CD14-positive monocyte (primary cell): ENCODE data around the gene ERC1. TPM values are rescaled to one million over a fixed set of nuclear protein-coding genes. Genes with fewer than 3 reads are reported as not detected.
"Not testable (repeated sequence)": the region's sequence is repeated elsewhere in the genome, so short reads cannot be mapped to it uniquely, and the experiment has no call there.

ENCODE experiments used
- DNase-seq, 3 donors: peaks; one replicate each; pipeline ENCODE4 v3.0.0-alpha.2; 2011 to 2022
- H2AFZ ChIP-seq: 2 replicates; pipeline ENCODE4 v1.6.0; 2012; ENCODE audit warnings: mild to moderate bottlenecking, low read depth, low read length, inconsistent platforms; ENCODE audit not compliant: insufficient read depth, poor library complexity, severe bottlenecking
- H3K27ac ChIP-seq, 2 donors: 1 replicate in 1 of 2; 2 replicates in 1 of 2; pipeline ENCODE4 v1.5.1; 2012 to 2013; ENCODE audit warnings: low read length in 2 of 2, control low read depth in 1 of 2, inconsistent platforms in 1 of 2, low read depth in 1 of 2, mild to moderate bottlenecking in 1 of 2
- H3K27me3 ChIP-seq, 2 donors: one replicate each; pipeline versions ENCODE4 v1.6.0 to v1.6.1; 2011 to 2013; ENCODE audit warnings: low read length in 2 of 2; ENCODE audit not compliant: control insufficient read depth in 2 of 2, insufficient read depth in 2 of 2
- H3K36me3 ChIP-seq, 2 donors: replicated peaks in 1 of 2; 1 replicate in 1 of 2; 2 replicates in 1 of 2; pipeline versions ENCODE4 v1.5.1 to v1.6.1; 2012 to 2013; ENCODE audit warnings: low read length in 2 of 2, control low read depth in 1 of 2, inconsistent platforms in 1 of 2, mild to moderate bottlenecking in 1 of 2; ENCODE audit not compliant: insufficient read depth in 2 of 2, control insufficient read depth in 1 of 2
- H3K4me1 ChIP-seq, 2 donors: 1 replicate in 1 of 2; 2 replicates in 1 of 2; pipeline versions ENCODE4 v1.5.1 to v1.6.1; 2012 to 2013; ENCODE audit warnings: low read length in 2 of 2, control low read depth in 1 of 2, inconsistent platforms in 1 of 2, mild to moderate bottlenecking in 1 of 2, moderate library complexity in 1 of 2; ENCODE audit not compliant: insufficient read depth in 2 of 2, control insufficient read depth in 1 of 2
- H3K4me2 ChIP-seq: replicated peaks from 2 replicates; pipeline ENCODE3; 2012; ENCODE audit warnings: low read length, moderate library complexity, mild to moderate bottlenecking; ENCODE audit not compliant: poor library complexity, severe bottlenecking; ENCODE audit errors: extremely low read depth
- H3K4me3 ChIP-seq, 3 experiments: fragments of 200-600 bp in 1 of 3; sonication (generic) in 1 of 3; replicated peaks in 1 of 3; 1 replicate in 2 of 3; 2 replicates in 1 of 3; pipeline ENCODE4 v1.5.1; 2011 to 2013; ENCODE audit warnings: low read length in 3 of 3, mild to moderate bottlenecking in 3 of 3, control low read depth in 2 of 3, low read depth in 2 of 3, inconsistent platforms in 1 of 3, moderate library complexity in 1 of 3
- H3K79me2 ChIP-seq: 2 replicates; pipeline ENCODE4 v1.6.0; 2012; ENCODE audit warnings: mild to moderate bottlenecking, control low read depth, inconsistent platforms, low read length, moderate library complexity; ENCODE audit not compliant: insufficient read depth
- H3K9ac ChIP-seq: 2 replicates; pipeline ENCODE4 v1.6.0; 2017; ENCODE audit warnings: low read length, mild to moderate bottlenecking; ENCODE audit not compliant: insufficient read depth, poor library complexity, severe bottlenecking
- H3K9me3 ChIP-seq, 2 donors: replicated peaks in 1 of 2; 1 replicate in 1 of 2; 2 replicates in 1 of 2; pipeline versions ENCODE4 v1.5.1 to v1.6.1; 2012 to 2013; ENCODE audit warnings: low read length in 2 of 2, control low read depth in 1 of 2; ENCODE audit not compliant: control insufficient read depth in 1 of 2, insufficient read depth in 1 of 2
- H4K20me1 ChIP-seq: 2 replicates; pipeline ENCODE4 v1.6.0; 2012; ENCODE audit warnings: mild to moderate bottlenecking, low read length, control low read depth, moderate library complexity; ENCODE audit not compliant: insufficient read depth
- H3K27ac Mint-ChIP-seq, 7 donors: one replicate each; pipeline ENCODE4 v1.8.0; 2020; ENCODE audit warnings: mild to moderate bottlenecking in 7 of 7, mixed read lengths in 7 of 7, moderate library complexity in 6 of 7, inconsistent platforms in 2 of 7
- H3K27me3 Mint-ChIP-seq, 3 donors: one replicate each; pipeline ENCODE4 v1.8.0; 2021 to 2022; ENCODE audit warnings: low read depth in 3 of 3, mild to moderate bottlenecking in 3 of 3, mixed read lengths in 3 of 3, moderate library complexity in 3 of 3, inconsistent platforms in 1 of 3
- H3K36me3 Mint-ChIP-seq, 2 donors: one replicate each; pipeline ENCODE4 v1.8.0; 2020; ENCODE audit warnings: mixed read lengths in 2 of 2, inconsistent platforms in 1 of 2, mild to moderate bottlenecking in 1 of 2
- H3K4me1 Mint-ChIP-seq: one replicate; pipeline ENCODE4 v1.8.0; 2020; ENCODE audit warnings: mild to moderate bottlenecking, mixed read lengths
- H3K4me3 Mint-ChIP-seq, 2 donors: one replicate each; pipeline ENCODE4 v1.8.0; 2020; ENCODE audit warnings: mild to moderate bottlenecking in 2 of 2, mixed read lengths in 2 of 2, moderate library complexity in 1 of 2
- H3K9me3 Mint-ChIP-seq, 7 donors: one replicate each; pipeline ENCODE4 v1.8.0; 2020 to 2022; ENCODE audit warnings: mixed read lengths in 7 of 7, mild to moderate bottlenecking in 6 of 7, moderate library complexity in 6 of 7, inconsistent platforms in 2 of 7
- CTCF ChIP-seq: fragments of 200-600 bp; IDR thresholded peaks from one replicate; pipeline ENCODE4 v1.8.0; 2022; ENCODE audit warnings: antibody characterized with exemption, mild to moderate bottlenecking
- WGBS: methylation state at CpG from one replicate; pipeline ENCODE4 v1.1.5; 2013; ENCODE audit warnings: missing lambda C conversion rate; ENCODE audit not compliant: insufficient coverage; 5-methylcytosine and 5-hydroxymethylcytosine counted together
- intact Hi-C, 2 donors: fragments of 100-400 bp; cut with micrococcal nuclease; formaldehyde crosslinking; loops; one replicate each; pipeline versions ENCODE4 v1.15.0 to v1.15.1; 2023
- polyA plus RNA-seq, 3 donors: library from polyadenylated mRNA; depleted of rRNA in 1 of 3; unstranded in 2 of 3; stranded (reverse) in 1 of 3; fragments of 300-500 nt in 2 of 3; fragments of >200 nt in 1 of 3; fragmentation: Illumina TruSeq in 2 of 3; gene quantifications; 1 replicate in 2 of 3; 2 replicates in 1 of 3; pipeline ENCODE4 v1.2.3, GENCODE V29; 2012 to 2021

ERC1 gene
- polyA plus RNA-seq, 3 donors = 4.0 to 14.3 (median 5.1) TPM

DNA sequence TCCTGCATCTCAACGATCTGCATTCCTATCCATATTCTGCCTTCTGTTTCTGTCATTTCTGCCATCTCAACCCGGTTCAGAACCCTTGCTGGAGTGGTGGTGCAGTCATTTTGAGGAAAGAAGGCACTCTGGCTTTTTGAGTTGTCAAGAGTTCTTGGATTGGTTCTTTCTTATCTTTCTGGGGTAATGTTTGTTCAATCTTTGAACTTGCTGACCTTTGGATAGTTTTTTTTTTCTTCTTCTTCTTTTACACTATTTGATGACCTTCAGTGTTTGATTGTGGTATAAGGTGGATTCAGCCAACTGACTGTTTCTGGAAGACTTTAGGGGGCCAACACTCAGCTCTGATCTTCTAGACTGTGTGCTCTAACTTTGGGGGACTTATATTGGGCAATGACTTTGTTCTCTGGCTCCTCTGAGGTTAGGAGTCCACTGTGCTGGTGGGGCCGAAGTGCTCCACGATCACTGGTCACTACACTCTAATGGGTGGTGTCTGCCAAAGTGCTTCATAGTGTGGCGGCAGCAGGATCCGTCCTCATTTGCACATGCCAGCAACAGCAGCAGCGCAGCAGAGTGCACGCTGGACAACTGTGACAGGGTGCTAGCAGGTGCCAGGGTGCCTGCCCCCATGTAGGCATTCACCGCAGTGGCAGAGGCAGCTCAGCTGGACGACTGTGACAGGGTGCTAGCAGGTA lies 347.6 kb downstream of the ERC1 start:
- Mint-ChIP-seq H3K27ac (peak overlapping the region in 1 of 7 donors; percentile 20), H3K4me1 (peaks cover 7% of the 10 kb centered on the region), H3K27me3 (no peaks in the 10 kb centered on the region), H3K36me3 (peaks cover 8 to 20% of the 10 kb centered on the region in 2 donors), H3K9me3 (peaks cover 0 to 9% (median 1%) of the 10 kb centered on the region in 7 donors), H3K4me3 (no peak overlapping the region)
- no peak overlapping the region for H3K27ac ChIP-seq
- H2AFZ ChIP-seq = no peak overlapping the region
- H3K36me3 ChIP-seq = no peaks in the 10 kb centered on the region
- WGBS = over 99% methylated on average over 8 of the region's 10 CpGs
- TF ChIP-seq CTCF = no peak
- intact Hi-C loops = no loop called here
- no peaks in the 10 kb centered on the region for H3K79me2 ChIP-seq
- DNase-seq = no peak
- H3K4me3 ChIP-seq = no peak overlapping the region
- H3K27me3 ChIP-seq = no peaks in the 10 kb centered on the region
- H3K9ac ChIP-seq = no peak overlapping the region
- H3K9me3 ChIP-seq = no peaks in the 10 kb centered on the region
- no peak overlapping the region for H3K4me2 ChIP-seq
- H4K20me1 ChIP-seq = no peaks in the 10 kb centered on the region
- no peaks in the 10 kb centered on the region for H3K4me1 ChIP-seq

DNA sequence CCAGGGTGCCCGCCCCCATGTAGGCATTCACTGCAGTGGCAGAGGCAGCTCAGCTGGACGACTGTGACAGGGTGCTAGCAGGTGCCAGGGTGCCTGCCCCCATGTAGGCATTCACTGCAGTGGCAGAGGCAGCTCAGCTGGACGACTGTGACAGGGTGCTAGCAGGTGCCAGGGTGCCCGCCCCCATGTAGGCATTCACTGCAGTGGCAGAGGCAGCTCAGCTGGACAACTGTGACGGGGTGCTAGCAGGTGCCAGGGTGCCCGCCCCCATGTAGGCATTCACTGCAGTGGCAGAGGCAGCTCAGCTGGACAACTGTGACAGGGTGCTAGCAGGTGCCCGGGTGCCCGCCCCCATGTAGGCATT lies 348.1 kb downstream of the ERC1 start:
- H3K4me1 ChIP-seq, H3K27ac Mint-ChIP-seq, intact Hi-C loops, H3K4me1 Mint-ChIP-seq, H3K27me3 Mint-ChIP-seq, H3K36me3 ChIP-seq, H3K4me3 Mint-ChIP-seq, H3K9me3 Mint-ChIP-seq, DNase-seq, H3K4me3 ChIP-seq, H3K27ac ChIP-seq, H3K27me3 ChIP-seq, H3K79me2 ChIP-seq, H3K9ac ChIP-seq, H4K20me1 ChIP-seq, H3K9me3 ChIP-seq, H2AFZ ChIP-seq, H3K4me2 ChIP-seq: not testable (repeated sequence)
- peaks cover 8 to 16% of the 10 kb centered on the region in 2 donors for H3K36me3 Mint-ChIP-seq
- 97% methylated on average over 5 of the region's 8 CpGs for WGBS
